ENCODE measurements around the gene PDXDC1.

DNA sequence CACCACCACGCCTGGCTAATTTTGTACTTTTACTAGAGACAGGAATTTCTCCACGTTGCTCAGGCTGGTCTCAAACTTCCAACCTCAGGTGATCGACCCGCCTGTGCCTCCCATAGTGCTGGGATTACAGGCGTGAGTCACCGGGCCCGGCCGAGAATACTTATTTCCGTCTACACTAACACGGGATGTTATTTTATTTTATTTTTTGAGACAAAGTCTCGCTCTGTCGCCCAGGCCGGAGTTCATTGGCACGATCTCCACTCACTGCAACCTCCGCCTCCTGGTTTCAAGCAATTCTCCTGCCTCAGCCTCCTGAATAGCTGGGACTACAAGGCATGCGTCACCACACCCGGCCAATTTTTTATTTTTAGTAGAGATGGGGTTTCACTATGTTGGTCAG, 9.5 kb upstream of the PDXDC1 start:
- TF ChIP-seq, protein P1, sequence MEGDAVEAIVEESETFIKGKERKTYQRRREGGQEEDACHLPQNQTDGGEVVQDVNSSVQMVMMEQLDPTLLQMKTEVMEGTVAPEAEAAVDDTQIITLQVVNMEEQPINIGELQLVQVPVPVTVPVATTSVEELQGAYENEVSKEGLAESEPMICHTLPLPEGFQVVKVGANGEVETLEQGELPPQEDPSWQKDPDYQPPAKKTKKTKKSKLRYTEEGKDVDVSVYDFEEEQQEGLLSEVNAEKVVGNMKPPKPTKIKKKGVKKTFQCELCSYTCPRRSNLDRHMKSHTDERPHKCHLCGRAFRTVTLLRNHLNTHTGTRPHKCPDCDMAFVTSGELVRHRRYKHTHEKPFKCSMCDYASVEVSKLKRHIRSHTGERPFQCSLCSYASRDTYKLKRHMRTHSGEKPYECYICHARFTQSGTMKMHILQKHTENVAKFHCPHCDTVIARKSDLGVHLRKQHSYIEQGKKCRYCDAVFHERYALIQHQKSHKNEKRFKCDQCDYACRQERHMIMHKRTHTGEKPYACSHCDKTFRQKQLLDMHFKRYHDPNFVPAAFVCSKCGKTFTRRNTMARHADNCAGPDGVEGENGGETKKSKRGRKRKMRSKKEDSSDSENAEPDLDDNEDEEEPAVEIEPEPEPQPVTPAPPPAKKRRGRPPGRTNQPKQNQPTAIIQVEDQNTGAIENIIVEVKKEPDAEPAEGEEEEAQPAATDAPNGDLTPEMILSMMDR (IDR thresholded peaks at IDR 0.05) = no peak
- no peak for TF ChIP-seq EZH2 (IDR thresholded peaks at IDR 0.05; ENCODE audit: borderline replicate concordance, insufficient read depth, low read depth, low read length, poor library complexity, severe bottlenecking)

Measured in B cell (primary cell).